HL-60/S4 treated with retinoic acid at 250 ng/mL for 4 days and 3 days (cell line): ENCODE data around the gene OPRM1.
"Not testable (repeated sequence)": the region's sequence is repeated elsewhere in the genome, so short reads cannot be mapped to it uniquely, and the experiment has no call there.

Experiments
- in situ Hi-C: fragments of 300-500 bp; cut with MboI; formaldehyde crosslinking; loops from 2 replicates; pipeline ENCODE4 v1.7.0; 2022; ENCODE audit warnings: low sequenced_read_pairs

The OPRM1 gene

GRCh38 chr6:154139892-154140291, 100.9 kb downstream of the OPRM1 start:
- in situ Hi-C loops, result no loop called here

GRCh38 chr6:154140743-154141142, 101.7 kb downstream of the OPRM1 start:
- in situ Hi-C loops, result no loop called here

GRCh38 chr6:154143753-154144152, 104.7 kb downstream of the OPRM1 start:
- in situ Hi-C loops, result no loop called here

- in situ Hi-C loops, result loop anchor here (10.0 kb wide), 3 partner anchors 120 to 520 kb away; no protein-coding TSS in a partner anchor
Measured at GRCh38 chr6:154154389-154154967, 115.4 kb downstream of the OPRM1 start.

- in situ Hi-C loops, result loop anchor here (10.0 kb wide), 3 partner anchors 118 to 518 kb away; no protein-coding TSS in a partner anchor
Measured at GRCh38 chr6:154156135-154156896, 117.3 kb downstream of the OPRM1 start.

GRCh38 chr6:154157082-154157481, 118.0 kb downstream of the OPRM1 start:
- in situ Hi-C loops, result loop anchor here (10.0 kb wide), 3 partner anchors 118 to 518 kb away; no protein-coding TSS in a partner anchor

- in situ Hi-C loops, result loop anchor here (10.0 kb wide), 3 partner anchors 117 to 517 kb away; no protein-coding TSS in a partner anchor
Measured at GRCh38 chr6:154157706-154158105, 118.7 kb downstream of the OPRM1 start.

- in situ Hi-C loops, result loop anchor here (10.0 kb wide), 3 partner anchors 116 to 516 kb away; no protein-coding TSS in a partner anchor
Measured at GRCh38 chr6:154159126-154159525, 120.1 kb downstream of the OPRM1 start.

GRCh38 chr6:154161689-154162088, 122.6 kb downstream of the OPRM1 start:
- in situ Hi-C loops, result no loop called here

- in situ Hi-C loops, result no loop called here
Measured at GRCh38 chr6:154164397-154164796, 125.4 kb downstream of the OPRM1 start.

GRCh38 chr6:154165478-154165877, 126.4 kb downstream of the OPRM1 start:
- in situ Hi-C loops, result no loop called here

GRCh38 chr6:154166140-154166539, 127.1 kb downstream of the OPRM1 start:
- in situ Hi-C loops, result no loop called here

- in situ Hi-C loops, result no loop called here
Measured at GRCh38 chr6:154167126-154167525, 128.1 kb downstream of the OPRM1 start.

- in situ Hi-C loops, result no loop called here
Measured at GRCh38 chr6:154169193-154169847, 130.3 kb downstream of the OPRM1 start.

GRCh38 chr6:154170106-154170505, 131.1 kb downstream of the OPRM1 start:
- in situ Hi-C loops, result no loop called here

GRCh38 chr6:154172393-154172792, 133.4 kb downstream of the OPRM1 start:
- in situ Hi-C loops, result not testable (repeated sequence)

- in situ Hi-C loops, result no loop called here
Measured at GRCh38 chr6:154179434-154179833, 140.4 kb downstream of the OPRM1 start.

- in situ Hi-C loops, result no loop called here
Measured at GRCh38 chr6:154187203-154187602, 148.2 kb downstream of the OPRM1 start.

GRCh38 chr6:154187714-154188113, 148.7 kb downstream of the OPRM1 start:
- in situ Hi-C loops, result no loop called here

- in situ Hi-C loops, result no loop called here
Measured at GRCh38 chr6:154196333-154196885, 157.4 kb downstream of the OPRM1 start.

- in situ Hi-C loops, result no loop called here
Measured at GRCh38 chr6:154197196-154197860, 158.3 kb downstream of the OPRM1 start.
